ENCODE data around the gene ATXN7. TPM values are rescaled to one million over a fixed set of nuclear protein-coding genes. Genes with fewer than 3 reads are reported as not detected.

ATXN7 gene
- total RNA-seq, 4 donors from 2014 or later, result 29.2 to 44.2 (median 38.3) TPM

DNA sequence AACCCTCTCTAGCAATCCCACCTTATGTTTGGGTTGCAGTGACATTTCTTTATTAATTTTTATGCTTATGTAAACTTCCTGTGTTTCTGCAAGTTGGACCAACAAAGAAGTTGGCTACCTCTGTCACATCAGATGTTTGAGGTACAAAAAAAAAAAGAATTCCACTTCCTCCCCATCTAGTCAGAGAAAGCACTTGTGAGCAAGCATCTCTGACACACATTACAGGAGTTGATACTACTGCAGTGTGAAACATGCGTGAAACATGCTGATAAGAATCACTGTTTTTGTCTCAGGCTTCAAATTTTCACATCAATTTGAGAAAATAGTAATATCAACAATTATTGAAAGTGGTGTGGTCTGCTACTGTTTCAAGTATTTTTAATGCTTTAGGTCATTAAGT lies 47.2 kb downstream of the ATXN7 start:
- TF ChIP-seq, protein P1, sequence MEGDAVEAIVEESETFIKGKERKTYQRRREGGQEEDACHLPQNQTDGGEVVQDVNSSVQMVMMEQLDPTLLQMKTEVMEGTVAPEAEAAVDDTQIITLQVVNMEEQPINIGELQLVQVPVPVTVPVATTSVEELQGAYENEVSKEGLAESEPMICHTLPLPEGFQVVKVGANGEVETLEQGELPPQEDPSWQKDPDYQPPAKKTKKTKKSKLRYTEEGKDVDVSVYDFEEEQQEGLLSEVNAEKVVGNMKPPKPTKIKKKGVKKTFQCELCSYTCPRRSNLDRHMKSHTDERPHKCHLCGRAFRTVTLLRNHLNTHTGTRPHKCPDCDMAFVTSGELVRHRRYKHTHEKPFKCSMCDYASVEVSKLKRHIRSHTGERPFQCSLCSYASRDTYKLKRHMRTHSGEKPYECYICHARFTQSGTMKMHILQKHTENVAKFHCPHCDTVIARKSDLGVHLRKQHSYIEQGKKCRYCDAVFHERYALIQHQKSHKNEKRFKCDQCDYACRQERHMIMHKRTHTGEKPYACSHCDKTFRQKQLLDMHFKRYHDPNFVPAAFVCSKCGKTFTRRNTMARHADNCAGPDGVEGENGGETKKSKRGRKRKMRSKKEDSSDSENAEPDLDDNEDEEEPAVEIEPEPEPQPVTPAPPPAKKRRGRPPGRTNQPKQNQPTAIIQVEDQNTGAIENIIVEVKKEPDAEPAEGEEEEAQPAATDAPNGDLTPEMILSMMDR (IDR thresholded peaks at IDR 0.05), result no peak
- TF ChIP-seq EP300 (IDR thresholded peaks at IDR 0.05) (no peak), POLR2A (IDR thresholded peaks at IDR 0.05) (no peak)
- Histone ChIP-seq H3K36me3 (peaks cover 0 to 11% (median 0%) of the 10 kb centered on the region in 3 donors), H3K4me3 (peak overlapping the region in 3 of 4 donors; percentile 68 to 78 (median 74)), H3K9me3 (no peaks in the 10 kb centered on the region), H3K4me1 (peaks cover 0 to 35% (median 19%) of the 10 kb centered on the region in 4 donors), H3K27me3 (no peaks in the 10 kb centered on the region), H3K27ac (peak overlapping the region; percentile 97 to 99 (median 97))
- WGBS, 2 donors, result 65 to 69% methylated on average over 1 of the region's 1 CpG
- DNase-seq (ENCODE audit: low spot score in 2 of 2), result no peak

DNA sequence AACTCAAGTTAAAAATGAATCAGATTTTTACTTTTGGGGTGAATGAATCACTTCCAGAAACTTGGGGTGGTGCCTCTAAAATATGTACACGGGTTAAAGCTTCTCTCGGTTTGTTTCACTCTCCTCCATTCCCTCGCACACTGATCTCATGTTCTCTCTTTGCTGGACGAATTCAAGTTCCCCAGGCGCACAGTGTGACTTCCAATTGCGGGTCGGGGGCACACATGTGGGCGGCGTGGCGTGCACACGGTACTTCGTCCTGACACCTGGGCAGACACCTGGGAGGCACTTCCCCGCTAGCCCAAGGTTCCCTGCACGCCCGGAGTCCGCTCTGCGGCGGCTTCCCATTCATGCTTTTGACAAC lies 47.8 kb downstream of the ATXN7 start:
- H3K4me3 ChIP-seq, result peak overlapping the region; percentile 68 to 95 (median 76)
- H3K27ac ChIP-seq, result peak overlapping the region; percentile 97 to 99 (median 97)
- peak in 1 of 2 donors; percentile 13 for DNase-seq (ENCODE audit: low spot score in 2 of 2)
- H3K27me3 ChIP-seq, result no peaks in the 10 kb centered on the region
- TF ChIP-seq EP300 (IDR thresholded peaks at IDR 0.05) (no peak), POLR2A (IDR thresholded peaks at IDR 0.05) (no peak)
- TF ChIP-seq, protein P1 (IDR thresholded peaks at IDR 0.05), result no peak
- no peaks in the 10 kb centered on the region for H3K9me3 ChIP-seq
- peaks cover 0 to 35% (median 19%) of the 10 kb centered on the region in 4 donors for H3K4me1 ChIP-seq
- 1% methylated on average over 16 to 18 of the region's 18 CpGs for WGBS, 2 donors
- peaks cover 0 to 17% (median 0%) of the 10 kb centered on the region in 3 donors for H3K36me3 ChIP-seq

DNA sequence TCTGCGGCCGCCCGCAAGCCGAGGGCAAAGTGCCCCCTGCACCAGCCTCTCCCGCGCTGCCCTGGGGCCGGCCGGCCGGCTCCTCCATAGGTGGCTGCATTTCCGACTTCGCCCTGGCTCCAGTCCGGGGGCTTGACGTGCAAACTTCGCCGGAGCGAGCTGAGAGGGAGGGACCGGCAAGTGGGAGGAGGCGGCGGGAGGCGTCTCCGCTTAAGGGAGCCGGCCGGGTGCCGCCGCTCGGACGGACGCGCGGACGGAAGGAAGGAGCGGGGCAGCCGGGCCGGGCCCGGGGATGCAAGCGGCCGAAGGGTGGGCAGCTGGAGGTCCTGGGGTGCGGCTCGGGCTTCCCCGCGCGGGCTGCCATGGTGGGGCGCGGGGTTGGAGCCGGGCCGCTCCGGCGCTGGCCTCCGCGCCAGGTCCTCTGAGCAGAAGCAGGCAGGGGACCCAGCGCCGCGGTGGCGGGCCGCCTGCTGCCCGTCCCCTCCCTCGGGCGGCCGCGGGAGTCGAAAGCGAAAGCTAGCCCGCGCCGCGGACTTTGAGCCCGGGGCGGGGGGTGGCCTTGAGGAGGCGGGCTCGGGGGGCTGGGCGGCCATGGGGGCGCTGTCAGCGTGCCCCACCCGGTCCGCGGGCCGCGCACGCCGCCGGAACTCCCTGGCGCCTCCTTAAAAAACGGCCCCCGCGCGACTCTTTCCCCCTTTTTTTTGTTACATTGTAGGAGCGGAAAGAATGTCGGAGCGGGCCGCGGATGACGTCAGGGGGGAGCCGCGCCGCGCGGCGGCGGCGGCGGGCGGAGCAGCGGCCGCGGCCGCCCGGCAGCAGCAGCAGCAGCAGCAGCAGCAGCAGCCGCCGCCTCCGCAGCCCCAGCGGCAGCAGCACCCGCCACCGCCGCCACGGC lies 48.5 kb downstream of the ATXN7 start, which contains the start of gene SCAANT1:
TSS of gene SCAANT1 (minus strand) at position 511 of the 895 bp plus-strand sequence.
- TF ChIP-seq, protein P1 (IDR thresholded peaks at IDR 0.05), result peak in 3 of 5 experiments; percentile 20 to 52 (median 46)
- TF ChIP-seq POLR2A (IDR thresholded peaks at IDR 0.05), result peak; percentile 33 to 67
- peak; percentile 45 to 84 for TF ChIP-seq EP300 (IDR thresholded peaks at IDR 0.05)
- peak; percentile 78 for DNase-seq (ENCODE audit: low spot score in 2 of 2)
- Histone ChIP-seq H3K27me3 (no peaks in the 10 kb centered on the region), H3K27ac (peak within 1 kb of the TSS; percentile 97 to 99 (median 97)), H3K36me3 (peaks cover 0 to 24% (median 0%) of the 10 kb centered on the region in 3 donors), H3K4me1 (peaks cover 0 to 35% (median 19%) of the 10 kb centered on the region in 4 donors), H3K9me3 (no peaks in the 10 kb centered on the region), H3K4me3 (peak within 1 kb of the TSS; percentile 68 to 95 (median 76))
- WGBS, 2 donors, result 0 to 1% methylated on average over 43 to 60 of the region's 115 CpGs

DNA sequence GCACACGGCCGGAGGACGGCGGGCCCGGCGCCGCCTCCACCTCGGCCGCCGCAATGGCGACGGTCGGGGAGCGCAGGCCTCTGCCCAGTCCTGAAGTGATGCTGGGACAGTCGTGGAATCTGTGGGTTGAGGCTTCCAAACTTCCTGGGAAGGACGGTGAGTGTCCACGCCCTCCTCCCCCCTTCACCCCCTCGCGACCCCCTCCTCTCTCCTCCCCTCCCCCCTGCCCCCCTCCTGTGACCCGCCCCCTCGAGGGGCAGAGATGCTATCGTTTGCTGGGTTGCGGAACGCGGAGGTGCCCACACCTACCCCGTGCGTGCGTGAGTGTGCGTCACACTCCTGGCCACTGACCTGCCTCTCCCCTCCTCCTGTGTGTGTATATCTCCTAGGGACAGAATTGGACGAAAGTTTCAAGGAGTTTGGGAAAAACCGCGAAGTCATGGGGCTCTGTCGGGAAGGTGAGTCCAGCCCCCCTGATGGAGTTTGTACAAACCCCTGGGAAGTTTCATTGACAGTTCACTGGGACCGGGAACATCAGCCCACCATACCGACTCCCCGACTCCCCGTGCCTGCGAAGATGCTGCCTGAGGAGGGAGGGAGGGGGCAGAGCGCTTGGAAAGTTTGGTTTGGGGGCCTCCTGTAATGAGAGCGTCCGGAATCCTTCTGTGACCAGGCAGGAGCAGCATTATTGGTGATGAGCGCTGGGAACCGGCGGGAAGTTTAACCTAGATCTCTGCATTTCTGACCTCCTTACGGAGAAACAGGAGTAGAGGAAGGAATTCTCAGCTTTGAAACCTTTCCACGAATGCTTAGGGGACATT lies 49.3 kb downstream of the ATXN7 start:
- WGBS, 2 donors, result 6 to 8% methylated on average over 31 to 43 of the region's 46 CpGs
- Histone ChIP-seq H3K4me1 (peaks cover 0 to 35% (median 19%) of the 10 kb centered on the region in 4 donors), H3K9me3 (no peaks in the 10 kb centered on the region), H3K27ac (peak overlapping the region; percentile 89 to 99 (median 97)), H3K4me3 (peak overlapping the region; percentile 55 to 95 (median 73)), H3K27me3 (no peaks in the 10 kb centered on the region), H3K36me3 (peaks cover 0 to 31% (median 0%) of the 10 kb centered on the region in 3 donors)
- peak in 1 of 2 donors; percentile 32 for TF ChIP-seq EP300 (IDR thresholded peaks at IDR 0.05)
- no peak for TF ChIP-seq POLR2A (IDR thresholded peaks at IDR 0.05)
- TF ChIP-seq, protein P1 (IDR thresholded peaks at IDR 0.05), result no peak
- peak; percentile 35 to 40 for DNase-seq (ENCODE audit: low spot score in 2 of 2)
